HEK293T (cell line): Measurements from ENCODE around the gene FAM120AOS.

Experiments used
- ARNT ChIP-seq: fragments of 450-650 bp; IDR thresholded peaks from 2 replicates; pipeline ENCODE4 v1.6.1; 2017; ENCODE audit warnings: mild to moderate bottlenecking
- BHLHE40 ChIP-seq: fragments of 450-650 bp; IDR thresholded peaks from 2 replicates; pipeline ENCODE4 v1.6.1; 2016; ENCODE audit warnings: mild to moderate bottlenecking, moderate library complexity, borderline replicate concordance
- CTBP1 ChIP-seq: fragments of 450-650 bp; IDR thresholded peaks from 2 replicates; pipeline ENCODE4 v1.6.1; 2016; ENCODE audit warnings: borderline replicate concordance
- ELF4 ChIP-seq: fragments of 450-650 bp; IDR thresholded peaks from 2 replicates; pipeline ENCODE4 v1.6.1; 2017; ENCODE audit warnings: antibody characterized with exemption
- FOXA1 ChIP-seq: fragments of 450-650 bp; IDR thresholded peaks from 2 replicates; pipeline ENCODE4 v1.6.1; 2016; ENCODE audit warnings: mild to moderate bottlenecking
- FOXK2 ChIP-seq: fragments of 450-650 bp; IDR thresholded peaks from 2 replicates; pipeline ENCODE4 v1.6.1; 2016; ENCODE audit warnings: mild to moderate bottlenecking
- FOXM1 ChIP-seq: fragments of 450-650 bp; IDR thresholded peaks from 2 replicates; pipeline ENCODE4 v1.6.1; 2017; ENCODE audit warnings: mild to moderate bottlenecking, borderline replicate concordance
- HDGF ChIP-seq: fragments of 450-650 bp; IDR thresholded peaks from 2 replicates; pipeline ENCODE4 v1.6.1; 2017; ENCODE audit warnings: antibody characterized with exemption, borderline replicate concordance
- LEF1 ChIP-seq: fragments of 450-650 bp; IDR thresholded peaks from 2 replicates; pipeline ENCODE4 v1.6.1; 2017; ENCODE audit warnings: mild to moderate bottlenecking, borderline replicate concordance
- NFRKB ChIP-seq: fragments of 450-650 bp; IDR thresholded peaks from 2 replicates; pipeline ENCODE4 v1.6.1; 2016; ENCODE audit warnings: mild to moderate bottlenecking, moderate library complexity
- PKNOX1 ChIP-seq: fragments of 450-650 bp; IDR thresholded peaks from 2 replicates; pipeline ENCODE4 v1.6.1; 2016
- SP1 ChIP-seq: fragments of 450-650 bp; IDR thresholded peaks from 2 replicates; pipeline ENCODE4 v1.6.1; 2017
- SUZ12 ChIP-seq: fragments of 450-650 bp; IDR thresholded peaks from 2 replicates; pipeline ENCODE4 v1.6.1; 2016; ENCODE audit warnings: mild to moderate bottlenecking
- TARDBP ChIP-seq: fragments of 450-650 bp; IDR thresholded peaks from 2 replicates; pipeline ENCODE4 v1.6.1; 2016

DNA sequence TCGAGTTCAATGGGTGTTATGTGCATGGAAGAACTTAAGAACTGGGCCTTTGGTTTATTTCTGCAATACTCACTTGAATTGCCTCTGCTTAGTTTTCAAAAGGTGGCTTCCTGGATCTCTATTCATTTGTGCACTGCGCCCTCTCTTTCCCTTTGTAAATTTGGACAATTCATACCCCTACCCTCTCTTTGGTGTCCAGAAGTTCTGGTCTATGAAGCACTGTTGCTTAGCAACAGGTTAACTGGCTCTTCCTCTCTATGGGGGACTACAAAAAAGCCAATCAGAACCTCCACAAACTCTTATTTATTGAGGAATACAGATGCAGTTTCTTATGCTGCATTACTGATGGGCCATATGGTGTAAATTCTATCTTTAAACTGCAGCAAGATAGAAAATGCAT, 15.4 kb downstream of the FAM120AOS start:
- no peak for TF ChIP-seq SP1
- no peak for TF ChIP-seq ELF4
- TF ChIP-seq CTBP1, result no peak
- no peak for TF ChIP-seq HDGF
- TF ChIP-seq TARDBP, result no peak
- TF ChIP-seq FOXA1, result no peak
- TF ChIP-seq ARNT, result no peak
- TF ChIP-seq LEF1, result no peak
- no peak for TF ChIP-seq FOXK2
- no peak for TF ChIP-seq PKNOX1
- TF ChIP-seq FOXM1, result no peak
- TF ChIP-seq BHLHE40, result no peak
- no peak for TF ChIP-seq NFRKB
- TF ChIP-seq SUZ12, result no peak
